Neuronal stem cell (in vitro differentiated cells): Measurements from ENCODE around the gene CEP170B.

Experiments used
- DNase-seq: peaks from one replicate; pipeline ENCODE4 v3.0.0-alpha.2; 2013; ENCODE audit warnings: low spot score
- H2AFZ ChIP-seq: one replicate; pipeline ENCODE4 v1.6.1; 2013; ENCODE audit warnings: mild to moderate bottlenecking, low read length, inconsistent platforms
- H2AK5ac ChIP-seq: 2 replicates; pipeline ENCODE4 v1.6.1; 2013; ENCODE audit warnings: low read depth, mild to moderate bottlenecking, inconsistent platforms, low read length, moderate library complexity, mixed read lengths
- H2BK120ac ChIP-seq: 2 replicates; pipeline ENCODE4 v1.6.1; 2013; ENCODE audit warnings: low read depth, mild to moderate bottlenecking, inconsistent platforms, low read length, moderate library complexity, mixed read lengths
- H2BK12ac ChIP-seq: one replicate; pipeline ENCODE4 v1.6.1; 2013; ENCODE audit warnings: low read length, inconsistent platforms
- H2BK15ac ChIP-seq: 2 replicates; pipeline ENCODE4 v1.6.1; 2013; ENCODE audit warnings: mild to moderate bottlenecking, low read length, inconsistent platforms, mixed read lengths
- H2BK5ac ChIP-seq: one replicate; pipeline ENCODE4 v1.6.1; 2013; ENCODE audit warnings: inconsistent platforms, mild to moderate bottlenecking, low read length, moderate library complexity
- H3K14ac ChIP-seq: one replicate; pipeline ENCODE4 v1.6.1; 2013; ENCODE audit warnings: low read length, inconsistent platforms
- H3K18ac ChIP-seq: 2 replicates; pipeline ENCODE4 v1.6.1; 2013; ENCODE audit warnings: low read length, inconsistent platforms
- H3K23ac ChIP-seq: 2 replicates; pipeline ENCODE4 v1.6.1; 2013; ENCODE audit warnings: low read depth, mild to moderate bottlenecking, mixed read lengths, low read length, inconsistent platforms; ENCODE audit not compliant: poor library complexity
- H3K27ac ChIP-seq: replicated peaks from 3 replicates; pipeline ENCODE4 v1.5.1; 2013; ENCODE audit warnings: low read length, inconsistent platforms
- H3K27me3 ChIP-seq, 3 experiments: 2 replicates each; pipeline ENCODE4 v1.6.1; 2013; ENCODE audit warnings: low read length in 3 of 3, mild to moderate bottlenecking in 2 of 3, inconsistent platforms in 1 of 3, low read depth in 1 of 3, mixed read lengths in 1 of 3, moderate library complexity in 1 of 3; ENCODE audit not compliant: control insufficient read depth in 3 of 3, insufficient read depth in 3 of 3
- H3K36me3 ChIP-seq, 2 donors: replicated peaks in 1 of 2; 2 replicates each; pipeline ENCODE4 v1.6.1; 2013; ENCODE audit warnings: low read length in 2 of 2; ENCODE audit not compliant: control insufficient read depth in 2 of 2, insufficient read depth in 2 of 2
- H3K4ac ChIP-seq: 2 replicates; pipeline ENCODE4 v1.6.1; 2013; ENCODE audit warnings: inconsistent platforms, mild to moderate bottlenecking, low read length, moderate library complexity
- H3K4me1 ChIP-seq, 2 donors: 1 replicate in 1 of 2; 2 replicates in 1 of 2; pipeline ENCODE4 v1.6.1; 2013; ENCODE audit warnings: low read length in 2 of 2, low read depth in 1 of 2; ENCODE audit not compliant: control insufficient read depth in 2 of 2, insufficient read depth in 1 of 2
- H3K4me2 ChIP-seq: one replicate; pipeline ENCODE4 v1.6.1; 2013; ENCODE audit warnings: mild to moderate bottlenecking, low read length, inconsistent platforms; ENCODE audit not compliant: insufficient read depth, poor library complexity, severe bottlenecking
- H3K4me3 ChIP-seq, 2 donors: 2 replicates each; pipeline ENCODE4 v1.5.1; 2013; ENCODE audit warnings: low read length in 2 of 2, mild to moderate bottlenecking in 2 of 2, inconsistent platforms in 1 of 2, moderate library complexity in 1 of 2
- H3K79me1 ChIP-seq: one replicate; pipeline ENCODE4 v1.6.1; 2013; ENCODE audit warnings: low read depth, mild to moderate bottlenecking, inconsistent platforms, low read length, moderate library complexity
- H3K9ac ChIP-seq: one replicate; pipeline ENCODE4 v1.6.1; 2013; ENCODE audit warnings: mild to moderate bottlenecking, low read depth, low read length, inconsistent platforms; ENCODE audit not compliant: poor library complexity
- H3K9me3 ChIP-seq, 2 donors: replicated peaks in 1 of 2; 2 replicates each; pipeline versions ENCODE3 to v1.6.1; 2013; ENCODE audit warnings: low read length in 2 of 2, mild to moderate bottlenecking in 2 of 2, inconsistent platforms in 1 of 2, low read depth in 1 of 2, mixed read lengths in 1 of 2, moderate library complexity in 1 of 2; ENCODE audit not compliant: control insufficient read depth in 2 of 2, insufficient read depth in 1 of 2
- H4K8ac ChIP-seq: one replicate; pipeline ENCODE4 v1.6.1; 2013; ENCODE audit warnings: low read depth, mild to moderate bottlenecking, inconsistent platforms, low read length, moderate library complexity
- H4K91ac ChIP-seq: one replicate; pipeline ENCODE4 v1.6.1; 2013; ENCODE audit warnings: low read length, low read depth, mild to moderate bottlenecking, inconsistent platforms; ENCODE audit not compliant: poor library complexity
- WGBS, 2 donors: extraction: QIAGEN DNeasy Blood & Tissue Kit; methylation state at CpG; one replicate each; pipeline ENCODE4 v1.1.7; 2013; ENCODE audit warnings: missing lambda C conversion rate in 2 of 2, mixed read lengths in 1 of 2; ENCODE audit not compliant: insufficient read length in 2 of 2, insufficient replicate concordance in 1 of 2; ENCODE audit errors: extremely low coverage in 2 of 2; 5-methylcytosine and 5-hydroxymethylcytosine counted together

Gene CEP170B

GRCh38 chr14:104878582-104878981 is 13.5 kb downstream of the CEP170B start:
- Histone ChIP-seq H2BK5ac (no peak overlapping the region), H2BK15ac (no peak overlapping the region), H3K4me1 (peaks cover 0 to 5% of the 10 kb centered on the region in 2 donors), H2AFZ (no peak overlapping the region), H3K9me3 (peaks cover 0 to 2% of the 10 kb centered on the region in 2 donors), H3K9ac (no peak overlapping the region), H3K14ac (no peak overlapping the region), H3K27me3 (no peaks in the 10 kb centered on the region), H3K4me3 (peak overlapping the region in 1 of 2 donors; percentile 9), H3K27ac (no peak overlapping the region), H3K79me1 (peaks cover 11% of the 10 kb centered on the region), H4K91ac (no peak overlapping the region), H2BK12ac (no peak overlapping the region), H4K8ac (no peak overlapping the region), H3K4ac (no peak overlapping the region), H3K18ac (peak overlapping the region; percentile 38), H3K23ac (peak overlapping the region; percentile 80), H2BK120ac (no peak overlapping the region), H2AK5ac (no peak overlapping the region), H3K4me2 (no peak overlapping the region), H3K36me3 (peaks cover 0 to 9% of the 10 kb centered on the region in 2 donors)
- WGBS, 2 donors, result no CpG with 5 or more reads among the region's 14 CpGs
- no peak for DNase-seq

- no CpG with 5 or more reads among the region's 29 CpGs for WGBS, 2 donors
- Histone ChIP-seq H2BK120ac (no peak overlapping the region), H3K9me3 (peaks cover 0 to 2% of the 10 kb centered on the region in 2 donors), H2BK5ac (no peak overlapping the region), H3K4me2 (no peak overlapping the region), H3K27ac (no peak overlapping the region), H3K4me1 (peaks cover 0 to 5% of the 10 kb centered on the region in 2 donors), H3K18ac (no peak overlapping the region), H3K14ac (no peak overlapping the region), H2AK5ac (no peak overlapping the region), H3K9ac (no peak overlapping the region), H3K27me3 (no peaks in the 10 kb centered on the region), H2AFZ (no peak overlapping the region), H4K91ac (no peak overlapping the region), H3K79me1 (peaks cover 11% of the 10 kb centered on the region), H3K4ac (no peak overlapping the region), H3K23ac (no peak overlapping the region), H3K4me3 (no peak overlapping the region), H3K36me3 (peaks cover 0 to 9% of the 10 kb centered on the region in 2 donors), H4K8ac (no peak overlapping the region), H2BK15ac (no peak overlapping the region), H2BK12ac (no peak overlapping the region)
- DNase-seq, result no peak
Measured at GRCh38 chr14:104879201-104879982, 14.3 kb downstream of the CEP170B start.

GRCh38 chr14:104879983-104880565 is 15.0 kb downstream of the CEP170B start:
- no peak for DNase-seq
- H3K18ac ChIP-seq, result no peak overlapping the region
- no peak overlapping the region for H2BK5ac ChIP-seq
- H3K4me1 ChIP-seq, result peaks cover 0 to 5% of the 10 kb centered on the region in 2 donors
- no peak overlapping the region for H4K91ac ChIP-seq
- H3K14ac ChIP-seq, result no peak overlapping the region
- H2AFZ ChIP-seq, result no peak overlapping the region
- peak overlapping the region; percentile 73 for H3K23ac ChIP-seq
- H3K9me3 ChIP-seq, result peaks cover 0 to 2% of the 10 kb centered on the region in 2 donors
- H3K4ac ChIP-seq, result no peak overlapping the region
- H3K27ac ChIP-seq, result no peak overlapping the region
- no peaks in the 10 kb centered on the region for H3K27me3 ChIP-seq
- no peak overlapping the region for H2BK12ac ChIP-seq
- peak overlapping the region; percentile 91 for H2BK120ac ChIP-seq
- no peak overlapping the region for H2BK15ac ChIP-seq
- H3K4me3 ChIP-seq, result peak overlapping the region in 1 of 2 donors; percentile 55
- peaks cover 0 to 9% of the 10 kb centered on the region in 2 donors for H3K36me3 ChIP-seq
- WGBS, 2 donors, result no CpG with 5 or more reads among the region's 15 CpGs
- no peak overlapping the region for H2AK5ac ChIP-seq
- no peak overlapping the region for H4K8ac ChIP-seq
- H3K9ac ChIP-seq, result peak overlapping the region; percentile 60
- no peak overlapping the region for H3K4me2 ChIP-seq
- H3K79me1 ChIP-seq, result peaks cover 9% of the 10 kb centered on the region

- Histone ChIP-seq H3K4me3 (peak overlapping the region in 1 of 2 donors; percentile 55), H2BK12ac (no peak overlapping the region), H3K27ac (no peak overlapping the region), H3K4ac (no peak overlapping the region), H3K27me3 (no peaks in the 10 kb centered on the region), H2BK5ac (no peak overlapping the region), H4K8ac (peak overlapping the region; percentile 82), H3K14ac (no peak overlapping the region), H2AFZ (no peak overlapping the region), H3K79me1 (peaks cover 8% of the 10 kb centered on the region), H2AK5ac (no peak overlapping the region), H4K91ac (no peak overlapping the region), H3K4me2 (no peak overlapping the region), H3K4me1 (peaks cover 0 to 5% of the 10 kb centered on the region in 2 donors), H3K9ac (peak overlapping the region; percentile 60), H3K9me3 (peaks cover 0 to 2% of the 10 kb centered on the region in 2 donors), H3K36me3 (peaks cover 4 to 9% of the 10 kb centered on the region in 2 donors), H2BK120ac (peak overlapping the region; percentile 91), H3K18ac (no peak overlapping the region), H2BK15ac (no peak overlapping the region), H3K23ac (peak overlapping the region; percentile 73)
- DNase-seq, result no peak
- no CpG with 5 or more reads among the region's 7 CpGs for WGBS, 2 donors
Measured at GRCh38 chr14:104880584-104881210, 15.6 kb downstream of the CEP170B start.
